Measurements from ENCODE around the gene PKNOX2. TPM values are rescaled to one million over a fixed set of nuclear protein-coding genes. Genes with fewer than 3 reads are reported as not detected.

PKNOX2 gene
- total RNA-seq, 1 experiment from 2014 or later, result 13.1 TPM

- no peaks in the 10 kb centered on the region for H3K27me3 ChIP-seq
- H3K9me3 ChIP-seq (replicated peaks), result no peaks in the 10 kb centered on the region
- H3K4me1 ChIP-seq, result no peaks in the 10 kb centered on the region
- no peak for DNase-seq
- H3K4me3 ChIP-seq, result no peak overlapping the region
- H3K27ac ChIP-seq, result no peak overlapping the region
- no peaks in the 10 kb centered on the region for H3K36me3 ChIP-seq
These were observed 305.8 kb downstream of the PKNOX2 start for GRCh38 chr11:125470355-125470754.

GRCh38 chr11:125476721-125477120, 312.2 kb downstream of the PKNOX2 start:
- H3K4me1 ChIP-seq, result no peaks in the 10 kb centered on the region
- no peak overlapping the region for H3K4me3 ChIP-seq
- H3K27me3 ChIP-seq, result no peaks in the 10 kb centered on the region
- no peak overlapping the region for H3K27ac ChIP-seq
- DNase-seq, result no peak
- H3K9me3 ChIP-seq (replicated peaks), result no peaks in the 10 kb centered on the region
- H3K36me3 ChIP-seq, result no peaks in the 10 kb centered on the region

- Histone ChIP-seq H3K4me1 (no peaks in the 10 kb centered on the region), H3K9me3 (replicated peaks) (no peaks in the 10 kb centered on the region), H3K27ac (no peak overlapping the region), H3K36me3 (no peaks in the 10 kb centered on the region), H3K27me3 (no peaks in the 10 kb centered on the region), H3K4me3 (no peak overlapping the region)
- DNase-seq, result no peak
These were observed 314.6 kb downstream of the PKNOX2 start for GRCh38 chr11:125479137-125479536.

- Histone ChIP-seq H3K4me1 (no peaks in the 10 kb centered on the region), H3K27me3 (no peaks in the 10 kb centered on the region), H3K4me3 (no peak overlapping the region), H3K9me3 (replicated peaks) (no peaks in the 10 kb centered on the region), H3K27ac (no peak overlapping the region), H3K36me3 (no peaks in the 10 kb centered on the region)
- no peak for DNase-seq
These were observed 317.0 kb downstream of the PKNOX2 start for GRCh38 chr11:125481531-125481930.

Other genes starting within 250 kb of the PKNOX2 start
- not detected in 2 replicates for gene HEPN1, start 245.5 kb upstream of the PKNOX2 start, total RNA-seq (2014; rRNA removed; shearing (Covaris generic))
- 0.05 TPM in 1 of 2 replicates, not detected in the other for gene HEPACAM, start 228.7 kb upstream of the PKNOX2 start, total RNA-seq (2014; rRNA removed; shearing (Covaris generic))
- gene CCDC15, start 210.5 kb upstream of the PKNOX2 start, total RNA-seq (2014; rRNA removed; shearing (Covaris generic)), result 10.2 and 11.5 TPM in 2 replicates
- gene SLC37A2, start 101.4 kb upstream of the PKNOX2 start, total RNA-seq (2014; rRNA removed; shearing (Covaris generic)), result 2.9 and 4.0 TPM in 2 replicates
- gene TMEM218, start 53.1 kb upstream of the PKNOX2 start, total RNA-seq (2014; rRNA removed; shearing (Covaris generic)), result 19.1 and 22.0 TPM in 2 replicates

Measured in SJCRH30 (cell line).